Liver (tissue), 9 donors: ENCODE results near the gene C3orf18. TPM values are rescaled to one million over a fixed set of nuclear protein-coding genes. Genes with fewer than 3 reads are reported as not detected.

Experiments
- DNase-seq: peaks from one replicate; pipeline ENCODE4 v3.0.0-alpha.2; 2017; ENCODE audit warnings: low spot score
- H3K27ac ChIP-seq, 2 donors: one replicate each; pipeline ENCODE4 v1.7.0; 2013; ENCODE audit warnings: inconsistent platforms in 2 of 2, low read length in 2 of 2, control low read depth in 1 of 2, low read depth in 1 of 2, mild to moderate bottlenecking in 1 of 2
- H3K27me3 ChIP-seq, 4 donors: one replicate each; pipeline versions ENCODE4 v1.6.1 to v1.7.0; 2013; ENCODE audit warnings: low read length in 3 of 4, inconsistent platforms in 1 of 4, mild to moderate bottlenecking in 1 of 4, moderate library complexity in 1 of 4; ENCODE audit not compliant: control insufficient read depth in 4 of 4, insufficient read depth in 4 of 4
- H3K36me3 ChIP-seq, 4 donors: one replicate each; pipeline versions ENCODE4 v1.6.1 to v1.7.0; 2013; ENCODE audit warnings: low read length in 3 of 4, mild to moderate bottlenecking in 3 of 4, low read depth in 1 of 4, moderate library complexity in 1 of 4; ENCODE audit not compliant: control insufficient read depth in 4 of 4, insufficient read depth in 3 of 4
- H3K4me1 ChIP-seq, 4 donors: one replicate each; pipeline versions ENCODE4 v1.6.1 to v1.7.0; 2013; ENCODE audit warnings: low read length in 3 of 4, mild to moderate bottlenecking in 3 of 4, moderate library complexity in 1 of 4; ENCODE audit not compliant: control insufficient read depth in 4 of 4, insufficient read depth in 4 of 4
- H3K4me3 ChIP-seq, 3 donors: one replicate each; pipeline versions ENCODE4 v1.6.1 to v1.7.0; 2013; ENCODE audit warnings: low read length in 3 of 3, control low read depth in 1 of 3, low read depth in 1 of 3, mild to moderate bottlenecking in 1 of 3
- H3K9ac ChIP-seq, 2 donors: one replicate each; pipeline ENCODE4 v1.7.0; 2013; ENCODE audit warnings: low read length in 2 of 2, mild to moderate bottlenecking in 2 of 2, moderate library complexity in 2 of 2, control low read depth in 1 of 2, low read depth in 1 of 2
- H3K9me3 ChIP-seq, 4 donors: one replicate each; pipeline versions ENCODE4 v1.6.1 to v1.7.0; 2013; ENCODE audit warnings: low read length in 3 of 4; ENCODE audit not compliant: control insufficient read depth in 4 of 4
- ATF3 ChIP-seq: IDR thresholded peaks from 2 replicates; pipeline ENCODE4 v1.6.1; 2016; ENCODE audit warnings: antibody characterized with exemption
- CTCF ChIP-seq: fragments of 150-350 bp; IDR thresholded peaks from 2 replicates; pipeline ENCODE4 v1.5.1; 2017; ENCODE audit warnings: improper control_type of control experiment, low read depth, low read length; ENCODE audit not compliant: missing input control
- EGR1 ChIP-seq, 2 donors: IDR thresholded peaks; 2 replicates each; pipeline ENCODE4 v1.6.1; 2016 to 2018; ENCODE audit warnings: antibody characterized with exemption in 2 of 2, low read depth in 2 of 2
- FOXA2 ChIP-seq: IDR thresholded peaks from 2 replicates; pipeline ENCODE4 v1.6.1; 2016; ENCODE audit warnings: antibody characterized with exemption
- GABPA ChIP-seq, 2 donors: IDR thresholded peaks in 1 of 2; conservative IDR thresholded peaks in 1 of 2; 2 replicates each; pipeline ENCODE4 v1.6.1; 2016; ENCODE audit warnings: antibody characterized with exemption in 2 of 2, mild to moderate bottlenecking in 1 of 2, moderate library complexity in 1 of 2
- HNF4A ChIP-seq, 2 donors: conservative IDR thresholded peaks; 2 replicates each; pipeline ENCODE4 v1.6.1; 2016; ENCODE audit warnings: antibody characterized with exemption in 2 of 2, mild to moderate bottlenecking in 2 of 2
- HNF4G ChIP-seq: IDR thresholded peaks from 2 replicates; pipeline ENCODE4 v1.6.1; 2016; ENCODE audit warnings: antibody characterized with exemption
- JUND ChIP-seq, 2 donors: IDR thresholded peaks; 2 replicates each; pipeline ENCODE4 v1.6.1; 2016; ENCODE audit warnings: antibody characterized with exemption in 2 of 2
- MAX ChIP-seq: IDR thresholded peaks from 2 replicates; pipeline ENCODE4 v1.6.1; 2016; ENCODE audit warnings: antibody characterized with exemption
- NR2F2 ChIP-seq: IDR thresholded peaks from 2 replicates; pipeline ENCODE4 v1.6.1; 2016; ENCODE audit warnings: antibody characterized with exemption
- RAD21 ChIP-seq, 2 donors: IDR thresholded peaks; 2 replicates each; pipeline ENCODE4 v1.6.1; 2016; ENCODE audit warnings: antibody characterized with exemption in 2 of 2, mild to moderate bottlenecking in 2 of 2
- REST ChIP-seq: IDR thresholded peaks from 2 replicates; pipeline ENCODE4 v1.6.1; 2016; ENCODE audit warnings: antibody characterized with exemption, mild to moderate bottlenecking
- SP1 ChIP-seq: IDR thresholded peaks from 2 replicates; pipeline ENCODE4 v1.6.1; 2018; ENCODE audit warnings: antibody characterized with exemption, mild to moderate bottlenecking
- TAF1 ChIP-seq: conservative IDR thresholded peaks from 2 replicates; pipeline ENCODE4 v1.6.1; 2016; ENCODE audit warnings: antibody characterized with exemption, mild to moderate bottlenecking
- YY1 ChIP-seq: IDR thresholded peaks from 2 replicates; pipeline ENCODE4 v1.6.1; 2016; ENCODE audit warnings: antibody characterized with exemption, mild to moderate bottlenecking
- ZBTB33 ChIP-seq: IDR thresholded peaks from 2 replicates; pipeline ENCODE4 v1.6.1; 2016; ENCODE audit warnings: antibody characterized with exemption
- WGBS: extraction: QIAGEN DNeasy Blood & Tissue Kit; methylation state at CpG from one replicate; pipeline ENCODE4 v1.1.7; 2013; 5-methylcytosine and 5-hydroxymethylcytosine counted together
- polyA plus RNA-seq, 2 donors: library from polyadenylated mRNA; stranded (reverse) in 1 of 2; unstranded in 1 of 2; fragments of 200-250 nt in 1 of 2; fragments of >200 nt in 1 of 2; fragmentation: Nextera tagmentation in 1 of 2; extraction: Ambion mirVana in 1 of 2; gene quantifications; one replicate each; pipeline versions ENCODE4 v1.2.1 to v1.2.3, GENCODE V29; 2013 to 2015
- total RNA-seq, 2 donors: library from RNA; depleted of rRNA; stranded (reverse); fragments of >200 nt; gene quantifications; one replicate each; pipeline ENCODE4 v1.2.3, GENCODE V29; 2014
- donor health status: healthy.
- donor health status: healthy.
- donor health status: healthy.
- donor health status: healthy.
- donor health status: healthy.

Gene C3orf18
- total and polyA plus RNA-seq, 4 donors: 0.54 to 2.7 (median 1.5) TPM

GRCh38 chr3:50542177-50543034, 25.1 kb downstream of the C3orf18 start:
- Histone ChIP-seq H3K36me3 (no peaks in the 10 kb centered on the region), H3K27ac (no peak overlapping the region), H3K9ac (no peak overlapping the region), H3K27me3 (no peaks in the 10 kb centered on the region), H3K4me1 (no peaks in the 10 kb centered on the region), H3K9me3 (no peaks in the 10 kb centered on the region), H3K4me3 (no peak overlapping the region)
- WGBS: 48% methylated on average over 2 of the region's 2 CpGs
- peak; percentile 81 for DNase-seq
- peak; percentile 85 to 93 for TF ChIP-seq RAD21 (IDR thresholded peaks at IDR 0.05)
- no peak for TF ChIP-seq ZBTB33
- TF ChIP-seq CTCF: peak; percentile 84
- TF ChIP-seq JUND (IDR thresholded peaks at IDR 0.05): no peak

GRCh38 chr3:50539356-50540286, 27.9 kb downstream of the C3orf18 start:
- Histone ChIP-seq H3K4me3 (no peak overlapping the region), H3K36me3 (no peaks in the 10 kb centered on the region), H3K9ac (no peak overlapping the region), H3K4me1 (no peaks in the 10 kb centered on the region), H3K27me3 (peaks cover 0 to 2% (median 0%) of the 10 kb centered on the region in 4 donors), H3K9me3 (no peaks in the 10 kb centered on the region), H3K27ac (no peak overlapping the region)
- 70% methylated on average over 18 of the region's 18 CpGs for WGBS
- DNase-seq: peak; percentile 82
- TF ChIP-seq FOXA2 (no peak), CTCF (no peak), JUND (IDR thresholded peaks at IDR 0.05) (no peak), ZBTB33 (no peak), HNF4A (conservative IDR thresholded peaks at IDR 0.05) (no peak), ATF3 (no peak), REST (no peak), EGR1 (IDR thresholded peaks at IDR 0.05; ENCODE audit: low read depth in 2 of 2) (no peak), SP1 (no peak), GABPA (IDR thresholded peaks at IDR 0.05 in 1 of 2, conservative IDR thresholded peaks at IDR 0.05 in 1 of 2) (no peak), RAD21 (IDR thresholded peaks at IDR 0.05) (no peak), HNF4G (no peak), MAX (no peak), YY1 (no peak), NR2F2 (no peak), TAF1 (no peak)
